ENCODE data around the gene POU2F2.

The POU2F2 gene

DNA sequence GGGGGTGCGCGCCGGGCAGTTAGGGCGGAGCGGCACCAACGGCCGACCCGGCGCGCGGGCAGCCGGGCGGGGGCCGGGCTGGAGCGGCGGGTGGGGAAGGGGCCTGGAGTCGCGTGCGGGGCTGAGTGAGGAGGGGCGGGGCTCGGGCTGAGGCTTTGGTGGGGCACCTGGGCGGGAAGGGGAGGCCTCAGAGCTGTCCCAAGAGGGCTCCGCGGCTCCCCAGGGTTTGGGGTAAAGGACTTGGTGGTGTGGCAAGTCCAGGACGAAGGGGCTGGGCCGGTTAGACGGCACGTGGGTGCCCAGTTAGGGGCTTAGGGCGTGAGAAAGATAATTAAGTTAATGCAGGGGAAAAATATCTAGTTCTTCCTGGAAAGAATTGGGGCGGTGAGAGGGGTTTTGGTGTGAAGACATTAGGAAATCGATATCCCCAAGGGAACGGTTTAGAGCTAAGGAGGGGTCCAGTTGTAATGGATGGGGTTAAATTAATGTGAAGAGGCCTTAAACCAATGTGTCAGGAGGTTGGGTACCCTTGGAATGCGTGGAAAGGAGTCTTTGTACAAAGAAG, 55.8 kb downstream of the POU2F2 start:
- H3K36me3 ChIP-seq (ENCODE audit: insufficient read depth): no peaks in the 10 kb centered on the region
- H3K27me3 ChIP-seq (ENCODE audit: insufficient read depth, low read depth): no peaks in the 10 kb centered on the region
- H3K79me2 ChIP-seq (ENCODE audit: insufficient read depth, low read depth): peaks cover 26% of the 10 kb centered on the region
- H2AFZ ChIP-seq (ENCODE audit: low read depth): peak overlapping the region; percentile 41
- H4K20me1 ChIP-seq (ENCODE audit: insufficient read depth): no peaks in the 10 kb centered on the region
- peak overlapping the region; percentile 34 for H3K27ac ChIP-seq
- peaks cover 21% of the 10 kb centered on the region for H3K4me1 ChIP-seq (ENCODE audit: low read depth, poor library complexity, severe bottlenecking)
- TF ChIP-seq, protein P1, sequence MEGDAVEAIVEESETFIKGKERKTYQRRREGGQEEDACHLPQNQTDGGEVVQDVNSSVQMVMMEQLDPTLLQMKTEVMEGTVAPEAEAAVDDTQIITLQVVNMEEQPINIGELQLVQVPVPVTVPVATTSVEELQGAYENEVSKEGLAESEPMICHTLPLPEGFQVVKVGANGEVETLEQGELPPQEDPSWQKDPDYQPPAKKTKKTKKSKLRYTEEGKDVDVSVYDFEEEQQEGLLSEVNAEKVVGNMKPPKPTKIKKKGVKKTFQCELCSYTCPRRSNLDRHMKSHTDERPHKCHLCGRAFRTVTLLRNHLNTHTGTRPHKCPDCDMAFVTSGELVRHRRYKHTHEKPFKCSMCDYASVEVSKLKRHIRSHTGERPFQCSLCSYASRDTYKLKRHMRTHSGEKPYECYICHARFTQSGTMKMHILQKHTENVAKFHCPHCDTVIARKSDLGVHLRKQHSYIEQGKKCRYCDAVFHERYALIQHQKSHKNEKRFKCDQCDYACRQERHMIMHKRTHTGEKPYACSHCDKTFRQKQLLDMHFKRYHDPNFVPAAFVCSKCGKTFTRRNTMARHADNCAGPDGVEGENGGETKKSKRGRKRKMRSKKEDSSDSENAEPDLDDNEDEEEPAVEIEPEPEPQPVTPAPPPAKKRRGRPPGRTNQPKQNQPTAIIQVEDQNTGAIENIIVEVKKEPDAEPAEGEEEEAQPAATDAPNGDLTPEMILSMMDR (conservative IDR thresholded peaks at IDR 0.05; ENCODE audit: low read depth, low read length): no peak
- peak overlapping the region; percentile 95 for H3K9ac ChIP-seq
- peak overlapping the region; percentile 77 for H3K4me3 ChIP-seq (IDR thresholded peaks at IDR 0.05; ENCODE audit: insufficient read depth, low read depth, low read length)
- H3K4me2 ChIP-seq: peak overlapping the region; percentile 96

DNA sequence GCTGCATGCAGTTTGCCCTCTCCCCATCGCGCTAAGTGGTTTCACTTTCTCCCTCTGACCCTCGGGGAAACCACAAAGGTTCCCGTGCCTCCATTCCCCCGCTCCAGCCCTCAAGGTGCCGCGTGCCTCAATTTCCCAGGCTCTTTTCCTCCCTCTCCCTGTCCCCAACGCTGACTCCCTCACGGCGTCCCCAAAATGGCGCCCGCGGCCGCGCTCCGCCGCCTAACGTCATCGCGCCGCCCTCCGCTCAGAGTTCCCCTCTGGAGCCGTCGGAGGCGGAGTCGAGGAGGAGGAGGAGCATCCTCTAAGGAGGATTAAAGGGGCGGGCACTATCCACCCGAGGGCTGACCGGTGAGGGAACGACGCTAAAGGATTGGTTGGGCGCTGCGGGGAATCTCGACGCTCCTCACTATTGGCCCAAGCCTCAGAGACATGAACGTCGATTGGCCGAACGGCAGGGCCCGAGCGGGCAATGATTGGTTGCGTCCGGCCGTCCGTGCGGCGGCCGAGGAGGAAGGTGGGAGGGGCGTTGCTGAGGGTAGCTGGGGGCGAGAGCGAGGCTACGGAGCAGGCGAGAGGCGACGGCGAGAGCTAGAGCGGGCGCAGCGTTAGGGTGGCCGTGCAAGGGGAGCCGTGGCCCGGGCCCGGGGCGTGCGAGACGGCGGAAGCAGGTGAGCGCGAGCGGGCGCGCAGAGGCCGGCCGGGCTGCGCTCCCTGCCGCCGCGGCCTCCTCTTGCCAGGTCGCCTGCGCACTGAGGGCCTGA, 56.4 kb downstream of the POU2F2 start, which contains the start of gene ZNF574:
ZNF574 (plus strand) TSS at position 551 of the 764 bp plus-strand sequence. CDS start 2,441 bp downstream, outside the sequence.
- no peaks in the 10 kb centered on the region; the same call in 1 of the 2 replicates for H3K27me3 ChIP-seq (ENCODE audit: insufficient read depth, low read depth)
- H4K20me1 ChIP-seq (ENCODE audit: insufficient read depth): no peaks in the 10 kb centered on the region
- H3K79me2 ChIP-seq (ENCODE audit: insufficient read depth, low read depth): peaks cover 26% of the 10 kb centered on the region
- H2AFZ ChIP-seq (ENCODE audit: low read depth): peak within 1 kb of the TSS; percentile 48
- peak within 1 kb of the TSS; percentile 95 for H3K9ac ChIP-seq
- peak within 1 kb of the TSS; percentile 96 for H3K4me2 ChIP-seq
- H3K27ac ChIP-seq: peak within 1 kb of the TSS; percentile 82
- H3K36me3 ChIP-seq (ENCODE audit: insufficient read depth): no peaks in the 10 kb centered on the region
- TF ChIP-seq, protein P1 (conservative IDR thresholded peaks at IDR 0.05; ENCODE audit: low read depth, low read length): no peak
- H3K4me3 ChIP-seq (IDR thresholded peaks at IDR 0.05; ENCODE audit: insufficient read depth, low read depth, low read length): peak within 1 kb of the TSS; percentile 77
- peaks cover 21% of the 10 kb centered on the region for H3K4me1 ChIP-seq (ENCODE audit: low read depth, poor library complexity, severe bottlenecking)

DNA sequence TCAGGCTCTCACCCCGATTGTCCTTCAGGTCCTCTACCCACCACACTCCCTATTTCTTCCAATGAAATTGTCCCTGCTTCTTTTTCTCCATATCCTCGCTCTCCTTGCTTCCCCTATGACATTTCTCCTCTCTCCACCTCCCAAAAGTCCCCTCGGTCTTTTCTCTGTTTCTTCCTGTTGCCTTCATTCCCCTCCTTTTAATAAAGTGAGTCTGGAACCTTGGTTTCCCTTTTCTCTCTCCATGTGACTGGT, 57.0 kb downstream of the POU2F2 start:
- Histone ChIP-seq H3K27me3 (ENCODE audit: insufficient read depth, low read depth) (no peaks in the 10 kb centered on the region; the same call in 1 of the 2 replicates), H3K4me2 (peak overlapping the region; percentile 41), H3K4me3 (IDR thresholded peaks at IDR 0.05; ENCODE audit: insufficient read depth, low read depth, low read length) (no peak overlapping the region), H3K9ac (peak overlapping the region; percentile 95), H3K4me1 (ENCODE audit: low read depth, poor library complexity, severe bottlenecking) (peaks cover 21% of the 10 kb centered on the region), H3K79me2 (ENCODE audit: insufficient read depth, low read depth) (peaks cover 26% of the 10 kb centered on the region), H3K27ac (peak overlapping the region; percentile 82), H2AFZ (ENCODE audit: low read depth) (peak overlapping the region; percentile 48), H4K20me1 (ENCODE audit: insufficient read depth) (no peaks in the 10 kb centered on the region), H3K36me3 (ENCODE audit: insufficient read depth) (no peaks in the 10 kb centered on the region)
- TF ChIP-seq, protein P1 (conservative IDR thresholded peaks at IDR 0.05; ENCODE audit: low read depth, low read length): no peak

DNA sequence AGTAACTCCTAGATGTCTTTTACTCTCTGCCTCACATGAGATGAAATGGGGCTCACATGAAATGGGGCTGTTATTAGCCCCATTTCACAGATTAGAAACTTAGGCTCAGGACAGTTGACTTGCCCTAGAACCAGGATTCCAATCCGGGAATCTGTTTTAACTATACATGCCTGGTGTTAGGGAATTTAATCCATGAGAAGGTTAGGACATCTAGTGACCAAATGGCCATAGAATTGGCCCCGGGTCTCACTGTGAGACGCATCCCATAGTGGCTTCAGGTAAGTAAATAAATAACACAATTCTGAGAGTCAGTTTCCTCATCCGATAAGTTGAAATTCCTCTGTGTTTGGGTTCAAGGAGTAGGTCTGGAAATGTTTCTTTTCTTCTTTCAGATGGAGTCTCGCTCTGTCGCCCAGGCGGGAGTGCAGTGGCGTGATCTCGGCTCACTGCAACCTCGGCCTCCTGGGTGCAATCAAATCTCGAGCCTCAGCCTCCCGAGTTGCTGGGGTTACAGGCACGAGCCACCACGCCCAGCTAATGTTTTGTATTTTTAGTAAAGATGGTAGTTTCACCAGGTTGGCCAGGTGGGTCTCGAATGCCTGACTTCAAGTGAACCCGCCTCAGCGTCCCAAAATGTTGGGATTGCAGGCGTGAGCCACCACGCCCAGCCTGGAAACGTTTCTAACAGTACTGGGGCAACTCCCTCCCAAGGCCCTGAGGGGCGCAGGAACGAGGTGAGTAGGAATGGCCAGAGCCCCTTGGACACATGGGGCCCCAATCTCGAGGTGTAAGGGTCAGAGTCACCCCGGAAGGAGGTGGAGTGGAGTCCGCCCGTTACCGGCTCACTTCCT, 57.5 kb downstream of the POU2F2 start:
- Histone ChIP-seq H4K20me1 (ENCODE audit: insufficient read depth) (no peaks in the 10 kb centered on the region), H3K4me3 (IDR thresholded peaks at IDR 0.05; ENCODE audit: insufficient read depth, low read depth, low read length) (no peak overlapping the region), H3K27me3 (ENCODE audit: insufficient read depth, low read depth) (no peaks in the 10 kb centered on the region; the same call in 1 of the 2 replicates), H3K36me3 (ENCODE audit: insufficient read depth) (no peaks in the 10 kb centered on the region), H3K9ac (peak overlapping the region; percentile 95), H3K79me2 (ENCODE audit: insufficient read depth, low read depth) (peaks cover 26% of the 10 kb centered on the region), H3K4me1 (ENCODE audit: low read depth, poor library complexity, severe bottlenecking) (peaks cover 21% of the 10 kb centered on the region), H3K4me2 (peak overlapping the region; percentile 41), H2AFZ (ENCODE audit: low read depth) (peak overlapping the region; percentile 48), H3K27ac (peak overlapping the region; percentile 82)
- TF ChIP-seq, protein P1 (conservative IDR thresholded peaks at IDR 0.05; ENCODE audit: low read depth, low read length): no peak

Data from KMS-11 (cell line).